Glutamatergic neuron (in vitro differentiated cells): ENCODE measurements around the gene LCE1B. TPM values are rescaled to one million over a fixed set of nuclear protein-coding genes. Genes with fewer than 3 reads are reported as not detected.

Source experiments
- DNase-seq: peaks from one replicate; pipeline ENCODE4 v3.0.0; 2022
- H3K27ac Mint-ChIP-seq: one replicate; pipeline ENCODE4 v1.8.0; 2020; ENCODE audit warnings: mild to moderate bottlenecking, mixed read lengths, inconsistent platforms; ENCODE audit not compliant: unreplicated experiment
- H3K27me3 Mint-ChIP-seq: one replicate; pipeline ENCODE4 v1.8.0; 2020; ENCODE audit warnings: mild to moderate bottlenecking, moderate library complexity, mixed read lengths, inconsistent platforms; ENCODE audit not compliant: unreplicated experiment
- H3K36me3 Mint-ChIP-seq: one replicate; pipeline ENCODE4 v1.8.0; 2020; ENCODE audit warnings: mild to moderate bottlenecking, mixed read lengths, inconsistent platforms; ENCODE audit not compliant: unreplicated experiment
- H3K4me1 Mint-ChIP-seq: one replicate; pipeline ENCODE4 v1.8.0; 2020; ENCODE audit warnings: mild to moderate bottlenecking, low read depth, mixed read lengths, inconsistent platforms; ENCODE audit not compliant: unreplicated experiment
- H3K4me3 Mint-ChIP-seq: one replicate; pipeline ENCODE4 v1.8.0; 2020; ENCODE audit warnings: mild to moderate bottlenecking, mixed read lengths, inconsistent platforms; ENCODE audit not compliant: unreplicated experiment
- H3K9me3 Mint-ChIP-seq: one replicate; pipeline ENCODE4 v1.8.0; 2020; ENCODE audit warnings: mild to moderate bottlenecking, moderate library complexity, mixed read lengths, inconsistent platforms; ENCODE audit not compliant: unreplicated experiment
- total RNA-seq: library from RNA; stranded (reverse); fragmentation: NEBNext Ultra II Directional; extraction: Animal tissue kit (Norgen Biotek cat#: 25700); gene quantifications from one replicate; pipeline ENCODE4 v1.2.1, GENCODE V29; 2021; ENCODE audit not compliant: unreplicated experiment
- TF ChIP-seq, protein P1 (sequence below): fragments of 200-600 bp; sonication (generic); IDR thresholded peaks from one replicate; pipeline ENCODE4 v1.5.0; 2021; ENCODE audit not compliant: partially characterized antibody, unreplicated experiment

The LCE1B gene
- total RNA-seq, 1 donor from 2014 or later: not detected

DNA sequence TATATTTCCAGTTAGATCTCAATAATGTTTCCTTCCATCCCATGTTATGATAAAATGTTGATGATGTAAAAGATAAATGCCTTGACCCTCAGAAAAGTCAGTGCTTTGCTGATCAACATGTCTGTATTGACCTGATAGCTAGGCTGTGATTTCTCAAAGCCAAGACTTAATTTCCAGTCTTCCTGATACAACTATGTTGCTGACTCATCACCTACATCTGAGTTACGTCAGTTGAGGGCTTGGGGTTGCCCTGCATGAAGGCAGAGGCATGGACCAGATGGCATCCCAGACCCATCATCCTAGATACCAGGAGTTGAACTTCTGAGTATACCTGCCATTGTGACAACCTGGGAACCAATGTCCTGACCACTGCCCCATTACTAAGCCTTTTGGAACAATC, 10.4 kb upstream of the LCE1B start:
- Mint-ChIP-seq H3K27me3 (peaks cover 2% of the 10 kb centered on the region), H3K9me3 (peaks cover 5% of the 10 kb centered on the region), H3K4me1 (no peaks in the 10 kb centered on the region), H3K36me3 (no peaks in the 10 kb centered on the region), H3K27ac (no peak overlapping the region), H3K4me3 (no peak overlapping the region)
- TF ChIP-seq, protein P1, sequence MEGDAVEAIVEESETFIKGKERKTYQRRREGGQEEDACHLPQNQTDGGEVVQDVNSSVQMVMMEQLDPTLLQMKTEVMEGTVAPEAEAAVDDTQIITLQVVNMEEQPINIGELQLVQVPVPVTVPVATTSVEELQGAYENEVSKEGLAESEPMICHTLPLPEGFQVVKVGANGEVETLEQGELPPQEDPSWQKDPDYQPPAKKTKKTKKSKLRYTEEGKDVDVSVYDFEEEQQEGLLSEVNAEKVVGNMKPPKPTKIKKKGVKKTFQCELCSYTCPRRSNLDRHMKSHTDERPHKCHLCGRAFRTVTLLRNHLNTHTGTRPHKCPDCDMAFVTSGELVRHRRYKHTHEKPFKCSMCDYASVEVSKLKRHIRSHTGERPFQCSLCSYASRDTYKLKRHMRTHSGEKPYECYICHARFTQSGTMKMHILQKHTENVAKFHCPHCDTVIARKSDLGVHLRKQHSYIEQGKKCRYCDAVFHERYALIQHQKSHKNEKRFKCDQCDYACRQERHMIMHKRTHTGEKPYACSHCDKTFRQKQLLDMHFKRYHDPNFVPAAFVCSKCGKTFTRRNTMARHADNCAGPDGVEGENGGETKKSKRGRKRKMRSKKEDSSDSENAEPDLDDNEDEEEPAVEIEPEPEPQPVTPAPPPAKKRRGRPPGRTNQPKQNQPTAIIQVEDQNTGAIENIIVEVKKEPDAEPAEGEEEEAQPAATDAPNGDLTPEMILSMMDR: no peak
- no peak for DNase-seq

DNA sequence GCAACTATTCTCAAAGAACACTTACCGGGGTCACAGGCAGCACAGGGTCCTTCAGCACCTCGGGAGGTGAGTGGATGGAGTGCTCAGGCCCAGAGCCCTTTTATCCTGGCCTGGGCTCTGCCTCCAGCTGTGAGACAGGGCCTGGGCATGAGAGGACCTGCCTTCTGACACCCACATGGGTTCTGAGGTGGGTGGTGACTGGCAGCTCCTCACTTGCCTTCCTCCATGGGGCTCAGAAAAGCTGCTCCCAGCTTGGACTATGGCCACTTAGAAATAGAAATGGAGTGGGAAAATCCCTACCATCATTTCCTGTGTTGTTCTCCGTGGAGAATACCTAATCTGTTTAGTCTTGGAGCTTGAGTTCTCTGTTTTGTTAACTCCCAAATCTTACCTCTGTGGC, 5.2 kb upstream of the LCE1B start, which contains the start of gene LCE1C:
TSS of gene LCE1C (minus strand) at position 76 of the 400 bp plus-strand sequence. CDS start 1,173 bp downstream, outside the sequence.
- no peak for DNase-seq
- H3K4me3 Mint-ChIP-seq: no peak within 1 kb of the TSS
- peaks cover 2% of the 10 kb centered on the region for H3K27me3 Mint-ChIP-seq
- H3K9me3 Mint-ChIP-seq: peaks cover 2% of the 10 kb centered on the region
- no peaks in the 10 kb centered on the region for H3K36me3 Mint-ChIP-seq
- no peaks in the 10 kb centered on the region for H3K4me1 Mint-ChIP-seq
- no peak within 1 kb of the TSS for H3K27ac Mint-ChIP-seq
- TF ChIP-seq, protein P1: no peak

GRCh38 chr1:152811050-152811449, 721 bp upstream of the LCE1B start:
- TF ChIP-seq, protein P1: no peak
- no peaks in the 10 kb centered on the region for H3K36me3 Mint-ChIP-seq
- no peaks in the 10 kb centered on the region for H3K27me3 Mint-ChIP-seq
- H3K4me1 Mint-ChIP-seq: no peaks in the 10 kb centered on the region
- no peak overlapping the region for H3K27ac Mint-ChIP-seq
- no peaks in the 10 kb centered on the region for H3K9me3 Mint-ChIP-seq
- no peak overlapping the region for H3K4me3 Mint-ChIP-seq
- no peak for DNase-seq

- TF ChIP-seq, protein P1: no peak
- Mint-ChIP-seq H3K4me3 (no peak overlapping the region), H3K9me3 (peaks cover 1% of the 10 kb centered on the region), H3K27me3 (no peaks in the 10 kb centered on the region), H3K36me3 (no peaks in the 10 kb centered on the region), H3K4me1 (no peaks in the 10 kb centered on the region), H3K27ac (no peak overlapping the region)
- DNase-seq: no peak
Measured at GRCh38 chr1:152817309-152817708, 5.5 kb downstream of the LCE1B start.

DNA sequence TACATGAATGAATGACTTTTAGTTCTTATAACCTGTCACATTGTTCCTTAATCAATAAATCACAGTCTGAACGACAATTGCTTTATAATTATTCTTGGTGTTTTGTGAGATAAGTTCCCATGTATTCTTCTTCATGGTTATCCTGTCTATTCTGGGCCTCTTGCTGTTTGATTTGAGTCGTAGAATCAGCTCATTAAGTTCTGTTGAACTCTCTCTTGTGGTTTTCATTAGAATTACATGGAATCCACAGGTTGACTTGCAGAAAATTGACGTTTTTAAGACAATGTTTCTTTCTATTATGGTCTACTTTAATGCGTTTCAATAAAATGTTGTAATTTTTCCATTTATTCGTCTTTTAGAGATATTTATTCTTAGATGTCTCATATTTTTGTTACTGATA, 11.5 kb downstream of the LCE1B start:
- Mint-ChIP-seq H3K9me3 (peaks cover 1% of the 10 kb centered on the region), H3K27me3 (no peaks in the 10 kb centered on the region), H3K36me3 (no peaks in the 10 kb centered on the region), H3K4me1 (no peaks in the 10 kb centered on the region), H3K27ac (no peak overlapping the region), H3K4me3 (no peak overlapping the region)
- TF ChIP-seq, protein P1: no peak
- DNase-seq: no peak
